DMS79 treated with DMSO at 0.1 percent for 48 hours (cell line): Measurements from ENCODE around the gene CFAP161.
A peak's percentile ranks its signal among the peaks of the same experiment; 100 is the strongest.

ENCODE experiments used
- DNase-seq: peaks from one replicate; lab custom pipeline; 2025; lab: John Stamatoyannopoulos, UW

The CFAP161 gene

GRCh38 chr15:81133782-81134461, at the start of gene CFAP161:
Gene CFAP161, plus strand, starts transcription at chr15:81134270. Its CDS starts 60 bp downstream, at chr15:81134330.
- peak; percentile 45 for DNase-seq

- DNase-seq, result no peak
These were observed 49.4 kb upstream of the CFAP161 start for GRCh38 chr15:81084716-81085115.

- DNase-seq, result no peak
These were observed 48.9 kb upstream of the CFAP161 start for GRCh38 chr15:81085213-81085612.

- DNase-seq, result no peak
These were observed 48.2 kb upstream of the CFAP161 start for GRCh38 chr15:81085898-81086297.

- no peak for DNase-seq
These were observed 47.0 kb upstream of the CFAP161 start for GRCh38 chr15:81087066-81087465.

GRCh38 chr15:81087694-81088093, 46.4 kb upstream of the CFAP161 start:
- DNase-seq, result no peak

- no peak for DNase-seq
These were observed 45.5 kb upstream of the CFAP161 start for GRCh38 chr15:81088470-81089013.

- DNase-seq, result no peak
These were observed 42.0 kb upstream of the CFAP161 start for GRCh38 chr15:81091889-81092558.

GRCh38 chr15:81092559-81092902, 41.5 kb upstream of the CFAP161 start:
- DNase-seq, result no peak

GRCh38 chr15:81093961-81094360, 40.1 kb upstream of the CFAP161 start:
- DNase-seq, result no peak

- no peak for DNase-seq
These were observed 38.2 kb upstream of the CFAP161 start for GRCh38 chr15:81095690-81096365.

- DNase-seq, result no peak
These were observed 37.7 kb upstream of the CFAP161 start for GRCh38 chr15:81096398-81096797.

GRCh38 chr15:81097116-81097889, 36.8 kb upstream of the CFAP161 start:
- no peak for DNase-seq

GRCh38 chr15:81097890-81098280, 36.2 kb upstream of the CFAP161 start:
- DNase-seq, result no peak

GRCh38 chr15:81098349-81098748, 35.7 kb upstream of the CFAP161 start:
- DNase-seq, result no peak

GRCh38 chr15:81098861-81099651, 35.0 kb upstream of the CFAP161 start:
- DNase-seq, result no peak

- DNase-seq, result no peak
These were observed 31.9 kb upstream of the CFAP161 start for GRCh38 chr15:81101894-81102815.

- DNase-seq, result no peak
These were observed 30.2 kb upstream of the CFAP161 start for GRCh38 chr15:81103857-81104256.

- DNase-seq, result no peak
These were observed 28.5 kb upstream of the CFAP161 start for GRCh38 chr15:81105545-81105944.

- peak; percentile 6 for DNase-seq
These were observed 27.5 kb upstream of the CFAP161 start for GRCh38 chr15:81106560-81106959.
